ENCODE measurements around the gene ETV1.

Gene ETV1

GRCh38 chr7:13879143-13879542 lies 110.3 kb downstream of the ETV1 start:
- no peak for DNase-seq (ENCODE audit: low read depth)

- DNase-seq (ENCODE audit: low read depth) = no peak
Measured at GRCh38 chr7:13878154-13878553, 111.3 kb downstream of the ETV1 start.

GRCh38 chr7:13875496-13876074 lies 113.9 kb downstream of the ETV1 start:
- no peak for DNase-seq (ENCODE audit: low read depth)

- DNase-seq (ENCODE audit: low read depth) = no peak
Measured at GRCh38 chr7:13874783-13875182, 114.7 kb downstream of the ETV1 start.

GRCh38 chr7:13872709-13873108 lies 116.8 kb downstream of the ETV1 start:
- DNase-seq (ENCODE audit: low read depth) = no peak

- DNase-seq (ENCODE audit: low read depth) = no peak
Measured at GRCh38 chr7:13871008-13871407, 118.5 kb downstream of the ETV1 start.

- DNase-seq (ENCODE audit: low read depth) = no peak
Measured at GRCh38 chr7:13860734-13861133, 128.7 kb downstream of the ETV1 start.

- no peak for DNase-seq (ENCODE audit: low read depth)
Measured at GRCh38 chr7:13856012-13856411, 133.5 kb downstream of the ETV1 start.

GRCh38 chr7:13852281-13852968 lies 137.0 kb downstream of the ETV1 start:
- DNase-seq (ENCODE audit: low read depth) = no peak

- no peak for DNase-seq (ENCODE audit: low read depth)
Measured at GRCh38 chr7:13851736-13852135, 137.7 kb downstream of the ETV1 start.

GRCh38 chr7:13850185-13850752 lies 139.2 kb downstream of the ETV1 start:
- DNase-seq (ENCODE audit: low read depth) = peak; percentile 100

GRCh38 chr7:13849163-13849892 lies 140.1 kb downstream of the ETV1 start:
- no peak for DNase-seq (ENCODE audit: low read depth)

GRCh38 chr7:13848681-13849131 lies 140.8 kb downstream of the ETV1 start:
- no peak for DNase-seq (ENCODE audit: low read depth)

- no peak for DNase-seq (ENCODE audit: low read depth)
Measured at GRCh38 chr7:13846386-13846785, 143.1 kb downstream of the ETV1 start.

GRCh38 chr7:13845601-13846000 lies 143.9 kb downstream of the ETV1 start:
- DNase-seq (ENCODE audit: low read depth) = no peak

GRCh38 chr7:13844954-13845353 lies 144.5 kb downstream of the ETV1 start:
- no peak for DNase-seq (ENCODE audit: low read depth)

GRCh38 chr7:13841284-13841683 lies 148.2 kb downstream of the ETV1 start:
- no peak for DNase-seq (ENCODE audit: low read depth)
